GM21529 (cell line): ENCODE data around the gene STPG2.

ENCODE experiments used
- ATAC-seq: cut with Tn5 transposase; IDR thresholded peaks from one replicate; pipeline ENCODE4 v1.9.1; 2021; ENCODE audit not compliant: unreplicated experiment

The STPG2 gene

GRCh38 chr4:98094118-98094517, 49.2 kb downstream of the STPG2 start:
- ATAC-seq = no peak

GRCh38 chr4:98093662-98094061, 49.6 kb downstream of the STPG2 start:
- no peak for ATAC-seq

GRCh38 chr4:98092833-98093439, 50.3 kb downstream of the STPG2 start:
- no peak for ATAC-seq

GRCh38 chr4:98081936-98082335, 61.3 kb downstream of the STPG2 start:
- ATAC-seq = no peak

- no peak for ATAC-seq
These were observed 74.8 kb downstream of the STPG2 start for GRCh38 chr4:98068495-98068894.

GRCh38 chr4:98055800-98056501, 87.3 kb downstream of the STPG2 start:
- no peak for ATAC-seq

GRCh38 chr4:98046665-98047064, 96.6 kb downstream of the STPG2 start:
- ATAC-seq = no peak

- no peak for ATAC-seq
These were observed 113.2 kb downstream of the STPG2 start for GRCh38 chr4:98030059-98030458.

- no peak for ATAC-seq
These were observed 115.4 kb downstream of the STPG2 start for GRCh38 chr4:98027827-98028226.

GRCh38 chr4:98026362-98026761, 116.9 kb downstream of the STPG2 start:
- ATAC-seq = no peak

- ATAC-seq = no peak
These were observed 136.4 kb downstream of the STPG2 start for GRCh38 chr4:98006814-98007412.

GRCh38 chr4:98006060-98006459, 137.2 kb downstream of the STPG2 start:
- ATAC-seq = no peak

GRCh38 chr4:98000940-98001339, 142.3 kb downstream of the STPG2 start:
- ATAC-seq = no peak

GRCh38 chr4:97998203-97998602, 145.1 kb downstream of the STPG2 start:
- no peak for ATAC-seq

GRCh38 chr4:97994765-97995465, 148.4 kb downstream of the STPG2 start:
- no peak for ATAC-seq

GRCh38 chr4:97990409-97990808, 152.9 kb downstream of the STPG2 start:
- no peak for ATAC-seq

GRCh38 chr4:97987019-97987648, 156.1 kb downstream of the STPG2 start:
- no peak for ATAC-seq

GRCh38 chr4:97984545-97985131, 158.6 kb downstream of the STPG2 start:
- ATAC-seq = no peak

- peak; percentile 48 for ATAC-seq
These were observed 164.3 kb downstream of the STPG2 start for GRCh38 chr4:97978791-97979488.

- no peak for ATAC-seq
These were observed 189.9 kb downstream of the STPG2 start for GRCh38 chr4:97953171-97953941.
